Thyroid gland (tissue), 4 donors: ENCODE measurements around the gene ULBP2.

Experiments
- POLR2A ChIP-seq, 2 donors: fragments of 450-650 bp; IDR thresholded peaks; one replicate each; pipeline ENCODE4 v1.6.1; 2017; ENCODE audit warnings: antibody characterized with exemption in 2 of 2, mild to moderate bottlenecking in 2 of 2, moderate library complexity in 1 of 2
- TF ChIP-seq, protein P1 (sequence below), 6 experiments: fragments of 200-600 bp in 3 of 6; fragments of 450-650 bp in 3 of 6; sonication (generic) in 3 of 6; IDR thresholded peaks; one replicate each; pipeline ENCODE4 v1.5.1; 2016 to 2019; ENCODE audit warnings: antibody characterized with exemption in 6 of 6, mild to moderate bottlenecking in 2 of 6, inconsistent platforms in 1 of 6, moderate library complexity in 1 of 6

DNA sequence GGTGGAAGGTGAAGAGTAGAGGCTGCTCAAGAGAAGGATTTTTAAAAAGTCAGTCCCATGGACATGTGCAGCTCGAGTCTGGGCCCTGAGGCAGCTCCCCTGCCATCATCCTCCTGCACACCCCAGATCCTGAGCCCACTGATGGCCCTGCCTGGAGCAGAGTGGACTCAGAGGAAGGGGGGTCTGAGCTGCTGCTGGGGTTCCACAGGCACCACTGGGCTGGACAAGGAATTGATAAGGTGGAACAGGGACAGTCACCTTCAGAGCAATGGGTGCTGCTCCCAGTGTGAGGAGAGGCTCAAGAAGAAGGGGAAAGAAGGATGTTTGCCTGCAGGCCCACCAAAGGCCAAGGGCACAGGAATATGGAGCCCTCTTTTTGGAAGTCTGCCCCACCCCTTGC lies 6.2 kb downstream of the ULBP2 start:
- TF ChIP-seq, protein P1, sequence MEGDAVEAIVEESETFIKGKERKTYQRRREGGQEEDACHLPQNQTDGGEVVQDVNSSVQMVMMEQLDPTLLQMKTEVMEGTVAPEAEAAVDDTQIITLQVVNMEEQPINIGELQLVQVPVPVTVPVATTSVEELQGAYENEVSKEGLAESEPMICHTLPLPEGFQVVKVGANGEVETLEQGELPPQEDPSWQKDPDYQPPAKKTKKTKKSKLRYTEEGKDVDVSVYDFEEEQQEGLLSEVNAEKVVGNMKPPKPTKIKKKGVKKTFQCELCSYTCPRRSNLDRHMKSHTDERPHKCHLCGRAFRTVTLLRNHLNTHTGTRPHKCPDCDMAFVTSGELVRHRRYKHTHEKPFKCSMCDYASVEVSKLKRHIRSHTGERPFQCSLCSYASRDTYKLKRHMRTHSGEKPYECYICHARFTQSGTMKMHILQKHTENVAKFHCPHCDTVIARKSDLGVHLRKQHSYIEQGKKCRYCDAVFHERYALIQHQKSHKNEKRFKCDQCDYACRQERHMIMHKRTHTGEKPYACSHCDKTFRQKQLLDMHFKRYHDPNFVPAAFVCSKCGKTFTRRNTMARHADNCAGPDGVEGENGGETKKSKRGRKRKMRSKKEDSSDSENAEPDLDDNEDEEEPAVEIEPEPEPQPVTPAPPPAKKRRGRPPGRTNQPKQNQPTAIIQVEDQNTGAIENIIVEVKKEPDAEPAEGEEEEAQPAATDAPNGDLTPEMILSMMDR (IDR thresholded peaks at IDR 0.05), result no peak
- TF ChIP-seq POLR2A (IDR thresholded peaks at IDR 0.05), result no peak
